Left ventricle myocardium inferior (tissue), 1 donor: Measurements from ENCODE around the gene RAB37. TPM values are rescaled to one million over a fixed set of nuclear protein-coding genes. Genes with fewer than 3 reads are reported as not detected.

Experiments
- DNase-seq: peaks from one replicate; pipeline ENCODE4 v3.0.0-alpha.2; 2020
- H3K27ac ChIP-seq: fragments of 200-600 bp; replicated peaks from 2 replicates; pipeline ENCODE4 v1.8.0; 2021
- H3K27me3 ChIP-seq: fragments of 200-600 bp; 2 replicates; pipeline ENCODE4 v1.8.0; 2021; ENCODE audit warnings: low read depth
- H3K36me3 ChIP-seq: fragments of 200-600 bp; 2 replicates; pipeline ENCODE4 v1.8.0; 2021
- H3K4me1 ChIP-seq: fragments of 200-600 bp; 2 replicates; pipeline ENCODE4 v1.8.0; 2021
- H3K4me3 ChIP-seq: fragments of 200-600 bp; 2 replicates; pipeline ENCODE4 v1.8.0; 2021; ENCODE audit warnings: mild to moderate bottlenecking, moderate library complexity
- H3K9me3 ChIP-seq: fragments of 200-600 bp; replicated peaks from 2 replicates; pipeline ENCODE4 v1.8.0; 2021
- CTCF ChIP-seq: fragments of 200-600 bp; IDR thresholded peaks from 2 replicates; pipeline ENCODE4 v1.8.0; 2021; ENCODE audit warnings: antibody characterized with exemption, mild to moderate bottlenecking, borderline replicate concordance
- intact Hi-C: fragments of 100-400 bp; cut with micrococcal nuclease; formaldehyde crosslinking; loops from one replicate; pipeline ENCODE4 v1.11.0; 2022
- total RNA-seq: library from RNA; stranded (reverse); fragmentation: NEBNext Ultra II Directional; extraction: Animal tissue kit (Norgen Biotek cat#: 25700); gene quantifications from one replicate; pipeline ENCODE4 v1.2.1, GENCODE V29; 2021
- donor health status: DM: no; HTN: yes; CAD: no; lungs with severe emphysema.

The RAB37 gene
- total RNA-seq, 1 donor from 2014 or later = 1.9 TPM

- peaks cover 34% of the 10 kb centered on the region for H3K27me3 ChIP-seq
- DNase-seq = no peak
- no peak overlapping the region for H3K4me3 ChIP-seq
- H3K4me1 ChIP-seq = no peaks in the 10 kb centered on the region
- H3K9me3 ChIP-seq = no peaks in the 10 kb centered on the region
- H3K36me3 ChIP-seq = no peaks in the 10 kb centered on the region
- H3K27ac ChIP-seq = no peak overlapping the region
- intact Hi-C loops = no loop called here
- TF ChIP-seq CTCF = no peak
Measured at GRCh38 chr17:74703311-74703710, 33.7 kb upstream of the RAB37 start.

GRCh38 chr17:74704544-74704943, 32.5 kb upstream of the RAB37 start:
- no peak for TF ChIP-seq CTCF
- peaks cover 29% of the 10 kb centered on the region for H3K27me3 ChIP-seq
- H3K36me3 ChIP-seq = no peaks in the 10 kb centered on the region
- no peaks in the 10 kb centered on the region for H3K4me1 ChIP-seq
- DNase-seq = no peak
- H3K9me3 ChIP-seq = no peaks in the 10 kb centered on the region
- intact Hi-C loops = no loop called here
- no peak overlapping the region for H3K27ac ChIP-seq
- no peak overlapping the region for H3K4me3 ChIP-seq

GRCh38 chr17:74711058-74711824, 25.8 kb upstream of the RAB37 start:
- Histone ChIP-seq H3K4me1 (no peaks in the 10 kb centered on the region), H3K36me3 (no peaks in the 10 kb centered on the region), H3K27me3 (peaks cover 62% of the 10 kb centered on the region), H3K9me3 (no peaks in the 10 kb centered on the region), H3K27ac (no peak overlapping the region), H3K4me3 (no peak overlapping the region)
- DNase-seq = no peak
- no peak for TF ChIP-seq CTCF
- intact Hi-C loops = no loop called here

GRCh38 chr17:74712301-74712700, 24.8 kb upstream of the RAB37 start:
- no peak overlapping the region for H3K4me3 ChIP-seq
- H3K4me1 ChIP-seq = no peaks in the 10 kb centered on the region
- intact Hi-C loops = no loop called here
- no peak for TF ChIP-seq CTCF
- peaks cover 65% of the 10 kb centered on the region for H3K27me3 ChIP-seq
- DNase-seq = no peak
- no peaks in the 10 kb centered on the region for H3K36me3 ChIP-seq
- no peak overlapping the region for H3K27ac ChIP-seq
- H3K9me3 ChIP-seq = no peaks in the 10 kb centered on the region

GRCh38 chr17:74712756-74713155, 24.3 kb upstream of the RAB37 start, which contains the start of gene CD300LF:
Gene CD300LF (minus strand): TSS chr17:74712923. CDS start chr17:74712866, 57 bp downstream.
- H3K4me3 ChIP-seq = no peak within 1 kb of the TSS
- no peaks in the 10 kb centered on the region for H3K36me3 ChIP-seq
- no peaks in the 10 kb centered on the region for H3K9me3 ChIP-seq
- intact Hi-C loops = no loop called here
- DNase-seq = peak; percentile 44
- no peak within 1 kb of the TSS for H3K27ac ChIP-seq
- H3K4me1 ChIP-seq = no peaks in the 10 kb centered on the region
- TF ChIP-seq CTCF = no peak
- peaks cover 68% of the 10 kb centered on the region for H3K27me3 ChIP-seq
